Activated CD4-positive, alpha-beta T cell treated with anti-CD3 and anti-CD28 coated beads for 1 hour (primary cell): ENCODE measurements around the gene ANKDD1B.

Experiments
- DNase-seq: peaks from one replicate; pipeline ENCODE4 v3.0.0-alpha.2; 2020

Gene ANKDD1B

DNA sequence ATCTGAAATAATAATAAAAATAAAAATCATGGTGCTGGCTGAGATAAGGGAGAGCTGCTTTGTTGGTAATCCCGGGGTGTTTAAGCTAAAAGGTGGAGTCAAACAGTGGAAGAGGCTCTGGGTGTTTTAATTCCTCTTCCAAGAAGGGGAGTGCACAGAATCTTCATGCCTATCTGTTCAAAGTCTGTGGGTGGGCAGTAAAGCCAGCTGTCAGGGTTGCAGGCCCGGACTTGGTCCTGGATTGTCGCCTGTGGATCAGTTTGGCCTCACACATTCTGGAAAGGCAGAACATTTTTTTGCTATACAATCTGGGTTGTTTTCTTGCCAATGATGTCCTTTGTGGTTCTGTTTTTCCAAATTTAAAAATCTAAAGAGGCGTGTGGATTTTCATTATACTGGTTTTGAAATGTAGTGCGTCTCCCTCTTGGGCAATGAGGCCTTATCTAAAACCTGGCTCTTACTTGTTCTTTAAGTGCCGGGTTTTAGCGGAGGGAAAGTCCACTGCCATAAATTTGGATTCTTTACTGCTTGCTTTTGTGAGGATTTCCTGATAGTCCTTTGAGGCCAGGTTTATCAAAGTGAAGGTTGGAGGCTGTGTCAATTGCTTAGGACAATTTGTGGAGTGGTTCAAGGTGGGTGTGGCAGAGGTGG is 5.8 kb downstream of the ANKDD1B start:
- DNase-seq = no peak

DNA sequence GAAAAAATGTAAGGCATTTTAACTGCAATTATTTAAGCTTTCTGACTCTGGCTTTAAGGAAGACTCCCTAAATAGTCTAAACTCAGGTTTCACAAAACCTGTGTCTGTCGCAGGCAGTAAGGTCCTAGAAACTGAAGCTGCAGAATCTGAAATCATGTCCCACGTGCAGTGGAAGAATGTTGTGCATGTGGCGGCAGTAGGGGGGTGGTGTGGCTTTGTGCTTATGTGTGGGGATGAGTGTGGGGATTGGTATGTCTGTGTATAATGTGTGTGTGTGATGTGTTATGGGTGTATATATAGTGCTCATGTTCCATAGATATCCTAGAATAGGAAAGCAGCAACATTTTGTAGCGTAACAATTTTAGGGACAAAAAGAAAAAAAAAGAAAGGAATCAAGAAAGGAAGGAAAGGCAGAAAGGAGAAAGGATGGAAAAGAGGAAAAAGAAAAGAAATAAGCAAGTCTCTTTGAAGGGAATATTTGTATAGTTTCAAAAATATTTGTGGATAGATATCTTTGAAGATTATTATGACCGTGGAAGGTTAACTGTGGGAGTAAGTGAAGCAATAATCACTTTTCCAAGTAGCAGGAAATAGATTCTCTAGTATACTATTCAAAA is 6.6 kb downstream of the ANKDD1B start:
- DNase-seq = no peak

GRCh38 chr5:75620184-75620959 is 9.1 kb downstream of the ANKDD1B start:
- no peak for DNase-seq

- no peak for DNase-seq
Observed at GRCh38 chr5:75622564-75622963, 11.3 kb downstream of the ANKDD1B start.

- DNase-seq = no peak
Observed at GRCh38 chr5:75623846-75624245, 12.6 kb downstream of the ANKDD1B start.

DNA sequence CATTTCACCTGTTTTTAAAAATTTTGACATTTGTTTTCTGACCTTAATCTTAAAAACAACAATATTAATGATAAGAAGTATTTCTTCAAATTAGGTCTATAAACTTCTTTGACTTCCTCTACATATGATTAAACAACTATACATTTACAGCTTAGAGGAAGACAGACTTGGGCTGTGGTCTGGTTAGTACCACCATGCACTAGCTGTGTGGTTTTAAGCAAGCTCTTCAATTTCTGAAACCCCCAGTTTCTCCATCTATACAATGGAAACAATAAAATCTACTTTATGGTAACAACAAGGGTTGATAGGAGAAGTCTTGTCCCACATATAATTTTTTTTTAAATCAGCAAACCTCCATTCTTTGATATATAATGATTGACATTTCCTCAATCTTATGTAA is 15.7 kb downstream of the ANKDD1B start:
- no peak for DNase-seq

DNA sequence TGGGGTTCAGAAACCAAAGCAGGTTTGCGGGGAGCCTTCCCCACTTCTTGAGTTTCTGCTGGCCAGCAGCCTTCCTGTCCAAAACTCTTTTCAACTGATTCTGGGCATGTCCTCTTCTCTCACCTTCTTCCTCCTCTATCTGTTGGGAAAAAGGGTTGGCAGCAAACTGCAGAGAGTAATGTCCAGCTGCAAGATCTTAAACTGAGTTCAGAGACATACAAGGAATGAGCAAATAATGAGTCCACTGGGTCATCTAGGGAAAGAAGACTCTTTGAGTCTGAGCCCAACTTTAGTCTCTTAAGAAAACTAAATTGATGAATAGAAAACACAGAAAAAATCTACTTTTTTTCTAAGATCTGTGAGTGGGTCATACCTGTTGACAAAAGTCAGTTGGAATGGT is 16.5 kb downstream of the ANKDD1B start:
- DNase-seq = no peak

DNA sequence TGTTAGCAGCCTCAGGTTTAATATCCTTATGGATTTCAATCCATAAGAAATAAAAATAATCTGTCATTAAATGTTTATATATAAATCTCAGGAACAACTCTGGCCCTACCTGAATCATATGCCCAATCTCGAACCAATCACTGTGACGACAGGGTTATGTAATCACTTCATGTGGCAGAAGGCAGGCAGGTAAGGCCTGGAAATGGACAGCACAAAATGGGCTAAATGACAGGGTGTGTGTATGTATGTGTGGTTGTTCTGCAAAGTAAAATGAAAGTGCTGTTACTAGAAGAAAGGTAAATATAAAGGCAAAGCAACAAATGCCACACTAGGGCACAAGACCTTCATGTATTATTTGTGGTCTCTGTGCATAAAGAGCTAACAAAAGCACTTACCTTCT is 19.6 kb downstream of the ANKDD1B start:
- DNase-seq = no peak

- no peak for DNase-seq
Observed at GRCh38 chr5:75632321-75632720, 21.1 kb downstream of the ANKDD1B start.

- DNase-seq = no peak
Observed at GRCh38 chr5:75637949-75638348, 26.7 kb downstream of the ANKDD1B start.

DNA sequence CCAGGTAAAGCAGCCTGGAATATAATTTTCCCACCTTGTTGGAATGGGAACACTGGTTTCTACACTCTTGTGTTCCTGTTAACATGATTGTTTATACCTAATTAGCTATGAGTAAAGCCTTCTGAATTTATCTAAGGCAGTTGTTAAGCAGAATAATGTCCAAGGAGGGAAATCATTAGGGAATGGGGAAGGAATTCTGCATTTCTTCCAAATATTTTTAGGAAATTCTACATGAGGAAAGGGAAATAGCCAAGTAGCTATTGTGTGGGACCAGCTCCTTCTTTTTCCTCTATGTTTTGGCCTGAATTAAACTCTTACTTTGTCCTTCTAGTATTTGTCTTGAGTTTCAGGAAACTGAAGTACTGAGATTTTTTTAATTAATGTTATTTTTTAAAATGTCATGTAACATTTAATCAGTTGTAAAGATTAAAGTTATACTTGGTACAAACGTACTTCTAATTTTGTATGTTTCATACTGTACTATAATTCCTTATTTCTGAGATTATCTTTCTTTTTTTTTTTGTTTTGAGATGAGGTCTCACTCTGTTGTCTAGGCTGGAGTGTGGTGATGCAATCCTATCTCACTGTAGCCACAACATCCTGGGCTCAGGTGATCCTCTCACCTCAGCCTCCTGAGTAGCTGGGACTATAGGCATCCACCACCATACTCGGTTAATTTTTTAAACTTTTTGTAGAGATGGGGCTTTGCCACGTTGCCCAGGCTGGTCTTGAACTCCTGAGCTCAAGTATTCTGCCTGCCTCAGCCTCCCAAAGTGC is 28.5 kb downstream of the ANKDD1B start:
- DNase-seq = no peak

DNA sequence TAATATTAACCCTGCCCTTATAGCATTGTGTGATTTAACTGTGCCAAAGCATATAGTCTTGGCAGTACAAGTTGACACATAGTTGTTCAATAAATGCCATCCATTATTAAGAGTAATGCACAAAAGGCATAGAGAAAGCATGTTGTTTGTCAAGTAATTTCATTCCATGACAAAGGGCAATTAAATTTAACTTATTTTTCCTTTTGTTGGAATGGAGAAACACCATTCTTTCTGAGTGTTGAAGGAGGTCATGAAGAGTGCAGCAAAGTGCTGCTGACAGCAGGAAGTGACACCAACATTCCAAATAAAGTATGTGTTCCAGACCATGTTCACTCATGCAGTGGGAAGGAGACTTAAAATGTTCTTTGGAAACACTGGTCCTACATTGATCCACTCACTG is 29.1 kb downstream of the ANKDD1B start:
- DNase-seq = no peak

- DNase-seq = no peak
Observed at GRCh38 chr5:75640826-75641225, 29.6 kb downstream of the ANKDD1B start.

DNA sequence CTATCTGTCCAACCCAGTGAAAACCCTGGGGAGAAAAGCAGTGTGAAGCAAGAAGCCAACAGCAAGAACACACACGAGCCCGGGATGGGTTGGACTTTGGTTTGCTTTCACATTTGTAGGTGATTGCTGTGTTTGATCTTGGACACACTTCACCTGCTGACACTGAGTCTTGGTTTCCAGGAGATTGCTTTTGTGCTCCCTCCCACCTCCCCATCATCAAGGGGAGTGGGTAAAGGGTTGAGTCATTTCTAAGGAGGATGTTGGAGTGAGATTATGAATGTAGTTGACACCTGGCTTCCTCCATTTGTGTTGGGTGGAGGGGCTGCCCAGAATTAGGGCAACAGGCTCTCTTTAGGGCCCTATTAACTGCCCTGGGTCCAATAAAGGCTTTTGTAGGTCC is 37.5 kb downstream of the ANKDD1B start:
- DNase-seq = no peak

GRCh38 chr5:75651575-75652238 is 40.5 kb downstream of the ANKDD1B start:
- DNase-seq = no peak

- no peak for DNase-seq
Observed at GRCh38 chr5:75653521-75653920, 42.3 kb downstream of the ANKDD1B start.

DNA sequence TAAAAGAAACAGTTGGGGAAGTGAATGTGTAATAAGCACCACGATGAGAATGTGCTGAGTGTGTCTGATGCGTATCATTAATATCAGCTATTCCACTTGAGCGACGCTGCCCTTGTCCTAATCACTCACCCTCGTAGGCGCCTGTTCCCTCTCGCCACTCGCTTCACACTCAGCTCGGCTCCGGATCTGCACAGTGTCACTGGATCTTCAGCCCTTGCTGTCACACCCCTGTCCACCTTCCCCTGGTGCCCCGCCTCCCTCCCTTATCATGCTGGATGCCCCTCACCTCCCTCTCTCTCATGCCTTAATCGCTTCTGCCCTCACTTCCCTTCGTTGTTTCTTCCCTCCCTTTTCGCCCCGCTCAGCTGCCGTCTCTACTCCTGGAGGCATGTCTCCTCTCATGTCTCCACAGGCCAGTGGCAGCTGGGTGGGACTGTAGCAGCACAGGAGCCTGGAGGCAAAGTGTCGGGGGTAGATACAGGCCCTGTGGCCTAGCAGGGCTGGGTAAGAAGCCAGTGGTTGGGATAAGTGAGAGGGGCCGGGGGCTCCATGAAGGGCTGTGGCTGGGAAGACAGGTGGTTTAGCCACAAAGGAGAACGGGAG is 43.5 kb downstream of the ANKDD1B start:
- DNase-seq = no peak

GRCh38 chr5:75656311-75657003 is 45.2 kb downstream of the ANKDD1B start:
- no peak for DNase-seq

DNA sequence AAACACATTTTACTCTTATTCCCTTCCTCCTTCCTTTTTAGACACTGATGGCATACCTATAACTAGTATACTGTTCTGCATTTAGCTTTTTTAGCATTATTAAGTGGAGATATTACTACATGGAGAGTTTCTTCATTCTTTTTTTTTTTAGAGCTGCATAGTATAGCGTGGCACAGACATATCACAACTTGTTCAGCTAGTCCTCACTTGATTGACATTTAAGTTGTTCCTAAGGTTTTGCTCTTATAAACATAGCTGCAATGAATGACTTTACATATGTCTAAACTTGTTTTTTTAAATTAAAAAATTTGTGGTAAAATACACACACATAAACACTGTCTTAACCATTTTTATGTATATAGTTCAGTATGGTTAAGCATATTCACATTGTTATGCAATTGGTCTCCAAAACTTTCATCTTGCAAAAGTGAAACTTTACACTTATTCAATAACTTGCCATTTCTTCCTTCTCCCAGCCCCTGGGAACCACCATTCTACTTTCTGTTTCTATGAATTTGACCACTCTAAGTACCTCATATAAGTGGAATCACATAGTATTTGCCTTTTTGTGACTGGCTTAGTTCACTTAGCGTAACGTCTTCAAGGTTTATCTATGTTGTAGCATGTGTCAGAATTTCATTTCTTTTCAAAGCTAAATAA is 48.7 kb downstream of the ANKDD1B start:
- DNase-seq = no peak

DNA sequence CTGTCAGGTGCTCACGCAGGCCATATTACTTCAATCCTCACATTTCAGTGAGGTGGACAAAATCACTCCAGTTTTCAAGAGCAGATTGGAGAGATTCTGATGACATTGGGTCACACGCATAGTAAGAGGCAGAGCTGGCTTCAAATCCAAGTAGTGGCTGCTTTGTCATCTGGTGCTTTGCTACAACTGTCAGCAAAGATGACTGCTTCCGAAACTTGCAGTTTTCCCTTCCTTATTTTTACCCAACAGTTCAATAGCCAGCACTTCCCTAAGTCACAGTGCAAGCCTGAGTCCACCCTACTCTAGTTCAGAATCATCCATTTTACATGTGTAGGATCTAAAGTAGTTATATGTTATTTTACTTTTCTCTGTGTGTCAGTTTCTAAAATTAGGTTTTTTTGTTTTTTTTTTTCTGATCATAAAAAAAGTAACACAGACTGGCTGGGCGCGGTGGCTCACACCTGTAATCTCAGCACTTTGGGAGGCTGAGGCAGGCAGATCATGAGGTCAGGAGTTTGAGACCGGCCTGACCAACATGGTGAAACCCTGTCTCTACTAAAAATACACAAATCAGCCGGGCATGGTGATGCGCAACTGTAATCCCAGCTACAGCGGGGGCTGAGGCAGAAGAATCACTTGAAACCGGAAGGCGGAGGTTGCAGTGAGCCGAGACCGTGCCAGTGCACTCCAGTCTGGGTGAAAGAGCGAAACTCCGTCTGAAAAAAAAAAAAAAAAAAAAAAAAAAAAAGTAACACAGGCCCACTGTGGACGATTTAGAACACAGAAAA is 49.6 kb downstream of the ANKDD1B start:
- no peak for DNase-seq
